Astrocyte of the spinal cord (primary cell): ENCODE results near the gene FKRP.
A peak's percentile ranks its signal among the peaks of the same experiment; 100 is the strongest.
"Not testable (repeated sequence)": the region's sequence is repeated elsewhere in the genome, so short reads cannot be mapped to it uniquely, and the experiment has no call there.

Source experiments
- DNase-seq: peaks from one replicate; pipeline ENCODE4 v3.0.0; 2011; ENCODE audit warnings: low read depth, low spot score
- H3K4me3 ChIP-seq: 2 replicates; pipeline ENCODE4 v1.5.1; 2011; ENCODE audit warnings: low read depth, mild to moderate bottlenecking, low read length, moderate library complexity
- in situ Hi-C: cut with HindIII; loops from 2 replicates; pipeline ENCODE4 v1.10.0; 2017; ENCODE audit warnings: low sequenced_read_pairs
- TF ChIP-seq, protein P1 (sequence below): IDR thresholded peaks from 2 replicates; pipeline ENCODE4 v1.5.1; 2012; ENCODE audit warnings: low read depth, mild to moderate bottlenecking, low read length, inconsistent platforms

Gene FKRP

GRCh38 chr19:46775642-46776258 is 29.9 kb downstream of the FKRP start:
- in situ Hi-C loops = no loop called here
- no peak for DNase-seq
- H3K4me3 ChIP-seq = no peak overlapping the region
- TF ChIP-seq, protein P1, sequence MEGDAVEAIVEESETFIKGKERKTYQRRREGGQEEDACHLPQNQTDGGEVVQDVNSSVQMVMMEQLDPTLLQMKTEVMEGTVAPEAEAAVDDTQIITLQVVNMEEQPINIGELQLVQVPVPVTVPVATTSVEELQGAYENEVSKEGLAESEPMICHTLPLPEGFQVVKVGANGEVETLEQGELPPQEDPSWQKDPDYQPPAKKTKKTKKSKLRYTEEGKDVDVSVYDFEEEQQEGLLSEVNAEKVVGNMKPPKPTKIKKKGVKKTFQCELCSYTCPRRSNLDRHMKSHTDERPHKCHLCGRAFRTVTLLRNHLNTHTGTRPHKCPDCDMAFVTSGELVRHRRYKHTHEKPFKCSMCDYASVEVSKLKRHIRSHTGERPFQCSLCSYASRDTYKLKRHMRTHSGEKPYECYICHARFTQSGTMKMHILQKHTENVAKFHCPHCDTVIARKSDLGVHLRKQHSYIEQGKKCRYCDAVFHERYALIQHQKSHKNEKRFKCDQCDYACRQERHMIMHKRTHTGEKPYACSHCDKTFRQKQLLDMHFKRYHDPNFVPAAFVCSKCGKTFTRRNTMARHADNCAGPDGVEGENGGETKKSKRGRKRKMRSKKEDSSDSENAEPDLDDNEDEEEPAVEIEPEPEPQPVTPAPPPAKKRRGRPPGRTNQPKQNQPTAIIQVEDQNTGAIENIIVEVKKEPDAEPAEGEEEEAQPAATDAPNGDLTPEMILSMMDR = no peak

- in situ Hi-C loops = no loop called here
Observed at GRCh38 chr19:46776927-46777911, 31.4 kb downstream of the FKRP start.

DNA sequence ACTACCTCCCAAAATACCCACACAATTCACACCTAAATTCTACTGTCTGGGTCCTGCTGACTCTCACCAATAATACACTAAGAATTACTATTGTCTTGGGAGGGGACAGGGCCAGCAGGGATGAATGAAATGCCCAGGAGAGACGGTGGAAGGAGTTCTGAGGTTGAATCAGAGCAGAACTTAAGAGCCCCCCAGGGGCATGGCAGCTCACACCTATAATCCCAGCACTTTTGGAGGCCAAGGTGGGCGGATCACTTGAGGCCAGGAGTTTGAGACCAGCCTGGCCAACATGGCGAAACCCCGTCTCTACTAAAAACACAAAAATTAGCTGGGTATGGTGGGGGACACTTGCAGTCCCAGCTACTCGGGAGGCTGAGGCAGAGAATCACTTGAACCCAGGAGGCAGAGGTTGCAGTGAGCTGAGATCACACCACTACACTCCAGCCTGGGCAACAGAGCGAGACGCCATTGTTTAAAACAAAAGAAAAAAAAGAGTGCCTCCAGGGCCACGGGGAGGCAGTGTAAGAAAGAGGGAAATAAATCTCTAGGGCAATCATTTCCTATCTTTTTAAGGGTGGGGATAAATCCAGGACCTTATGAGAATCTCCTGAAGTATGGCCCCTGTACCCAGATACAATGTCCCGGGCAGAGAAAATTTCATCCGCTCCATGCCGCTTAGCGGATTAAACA is 32.2 kb downstream of the FKRP start:
- H3K4me3 ChIP-seq, DNase-seq, in situ Hi-C loops: not testable (repeated sequence)

More at GRCh38 chr19:46776927-46777911, 31.4 kb downstream of the FKRP start:
- TF ChIP-seq, protein P1 = no peak
- no peak for DNase-seq
- no peak overlapping the region for H3K4me3 ChIP-seq

- TF ChIP-seq, protein P1 = no peak
- in situ Hi-C loops = no loop called here
- no peak for DNase-seq
- H3K4me3 ChIP-seq = no peak overlapping the region
Observed at GRCh38 chr19:46782355-46783019, 36.6 kb downstream of the FKRP start.

- H3K4me3 ChIP-seq = peak overlapping the region; percentile 88
- in situ Hi-C loops = no loop called here
- TF ChIP-seq, protein P1 = no peak
- no peak for DNase-seq
Observed at GRCh38 chr19:46783670-46784069, 37.8 kb downstream of the FKRP start.

DNA sequence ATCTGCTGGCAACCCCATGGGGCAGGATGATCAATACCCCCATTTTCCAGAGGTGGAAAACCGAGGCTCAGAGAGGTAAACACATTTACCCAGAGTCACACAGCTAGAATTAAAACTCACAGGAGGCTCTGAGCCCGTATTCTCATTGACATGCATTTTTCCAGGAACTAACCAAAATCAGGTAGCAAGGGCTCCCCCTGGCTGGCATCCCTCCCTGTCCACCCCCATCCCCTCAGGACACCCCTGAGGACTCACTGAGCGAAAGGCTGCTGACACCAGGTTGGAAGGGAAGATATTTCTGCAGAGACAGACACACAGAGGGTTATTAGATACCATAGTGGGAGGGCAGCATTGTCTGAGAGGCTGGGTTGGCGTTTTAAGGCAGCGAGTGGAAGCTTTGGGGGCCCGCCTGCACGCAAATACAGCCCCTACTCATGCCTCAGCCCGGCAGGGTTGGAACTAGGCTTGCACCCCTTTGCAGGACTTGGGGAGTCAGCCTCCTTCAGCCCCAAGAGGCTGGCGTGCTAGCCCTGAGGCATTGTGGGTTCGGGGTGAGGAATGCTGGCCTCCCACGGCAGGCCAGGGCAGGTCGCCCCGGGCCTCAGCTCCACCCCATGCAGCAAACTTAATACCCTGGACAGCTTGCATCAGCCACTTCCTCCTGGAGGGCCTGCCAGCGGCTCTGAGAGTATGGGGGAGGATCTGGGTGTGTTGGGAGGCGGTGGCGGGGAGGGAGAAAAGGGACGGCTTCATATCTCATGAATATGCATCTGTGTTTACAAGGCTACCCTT is 38.6 kb downstream of the FKRP start:
- DNase-seq = peak; percentile 91
- peak overlapping the region; percentile 88 for H3K4me3 ChIP-seq
- TF ChIP-seq, protein P1 = peak; percentile 49
- in situ Hi-C loops = no loop called here
